NCI-H2081 treated with DMSO at 0.1 percent for 48 hours (cell line): ENCODE data around the gene AKAP7.
"Not testable (repeated sequence)": the region's sequence is repeated elsewhere in the genome, so short reads cannot be mapped to it uniquely, and the experiment has no call there.

Experiments
- DNase-seq: peaks from one replicate; lab custom pipeline; 2025; lab: John Stamatoyannopoulos, UW

AKAP7 gene

DNA sequence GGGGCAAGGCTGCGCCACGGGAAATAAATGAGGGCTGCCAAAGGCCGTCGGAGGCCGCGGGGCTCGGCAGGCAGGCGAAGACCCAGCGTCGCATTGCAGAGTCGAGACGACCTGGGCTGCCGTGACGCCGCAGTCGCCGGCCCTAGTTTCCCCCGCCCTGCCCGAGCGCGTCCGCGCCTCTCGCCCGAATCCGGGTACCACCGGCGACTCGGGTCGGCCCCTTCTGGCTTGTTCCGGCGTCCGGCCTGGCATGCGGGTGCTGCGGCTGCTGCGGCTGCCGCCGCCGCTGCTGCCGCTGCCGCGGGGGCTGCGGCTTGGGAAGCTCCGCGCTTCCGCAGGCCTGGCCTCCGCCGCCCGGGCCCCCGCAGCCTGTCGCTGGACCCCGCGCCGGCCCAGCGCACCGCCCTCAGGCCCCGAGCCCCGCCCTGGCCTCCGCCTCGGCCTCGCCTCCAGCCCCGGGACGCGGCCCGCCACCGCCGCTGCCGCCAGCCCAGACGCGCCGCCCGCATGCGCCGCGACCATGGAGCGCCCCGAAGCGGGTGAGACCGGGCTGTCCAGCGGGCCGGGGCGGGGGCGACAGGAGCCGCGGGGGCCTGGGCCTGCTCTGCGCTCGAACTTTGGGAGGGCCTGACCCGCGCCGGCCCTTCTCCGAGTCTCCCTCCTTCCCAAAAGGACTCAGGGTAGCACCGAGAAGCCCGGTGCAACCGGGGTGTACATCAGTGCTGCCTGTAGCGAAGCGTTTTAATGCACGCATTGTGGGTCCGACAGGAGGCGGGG is at the start of gene AKAP7:
AKAP7 (plus strand) TSS at position 224 of the 777 bp plus-strand sequence; CDS start at position 521, 297 bp downstream.
- DNase-seq, result no peak

DNA sequence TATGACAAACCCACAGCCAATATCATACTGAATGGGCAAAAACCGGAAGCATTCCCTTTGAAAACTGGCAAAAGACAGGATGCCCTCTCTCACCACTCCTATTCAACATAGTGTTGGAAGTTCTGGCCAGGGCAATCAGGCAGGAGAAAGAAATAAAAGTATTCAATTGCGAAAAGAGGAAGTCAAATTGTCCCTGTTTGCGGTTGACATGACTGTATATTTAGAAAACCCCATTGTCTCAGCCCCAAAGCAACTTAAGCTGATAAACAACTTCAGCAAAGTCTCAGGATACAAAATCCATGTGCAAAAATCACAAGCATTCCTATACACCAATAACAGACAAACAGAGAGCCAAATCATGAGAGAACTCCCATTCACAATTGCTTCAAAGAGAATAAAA is 44.9 kb upstream of the AKAP7 start:
- DNase-seq, result not testable (repeated sequence)

DNA sequence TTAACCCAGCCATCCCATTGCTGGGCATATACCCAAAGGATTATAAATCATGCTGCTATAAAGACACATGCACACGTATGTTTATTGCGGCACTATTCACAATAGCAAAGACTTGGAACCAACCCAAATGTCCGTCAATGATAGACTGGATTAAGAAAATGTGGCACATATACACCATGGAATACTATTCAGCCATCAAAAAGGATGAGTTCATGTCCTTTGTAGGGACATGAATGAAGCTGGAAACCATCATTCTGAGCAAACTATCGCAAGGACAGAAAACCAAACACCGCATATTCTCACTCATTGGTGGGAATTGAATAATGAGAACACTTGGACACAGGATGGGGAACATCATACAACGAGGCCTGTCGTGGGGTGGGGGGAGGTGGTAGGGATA is 43.3 kb upstream of the AKAP7 start:
- DNase-seq, result not testable (repeated sequence)

DNA sequence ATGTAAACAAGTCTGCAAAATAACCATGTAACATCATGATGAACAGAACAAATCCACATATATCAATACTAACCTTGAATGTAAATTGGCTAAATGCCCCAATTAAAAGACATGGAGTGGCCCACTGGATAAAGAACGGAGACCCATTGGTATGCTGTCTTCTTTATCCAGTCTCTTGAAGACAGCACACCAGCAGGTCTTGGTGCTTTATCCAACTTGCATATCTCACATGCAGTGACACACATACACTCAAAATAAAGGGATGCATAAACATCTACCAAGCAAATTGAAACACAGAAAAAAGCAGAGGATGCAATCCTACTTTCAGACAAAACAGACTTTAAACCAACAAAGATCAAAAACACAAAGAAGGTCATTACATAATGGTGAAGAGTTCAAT is 41.9 kb upstream of the AKAP7 start:
- DNase-seq, result no peak

DNA sequence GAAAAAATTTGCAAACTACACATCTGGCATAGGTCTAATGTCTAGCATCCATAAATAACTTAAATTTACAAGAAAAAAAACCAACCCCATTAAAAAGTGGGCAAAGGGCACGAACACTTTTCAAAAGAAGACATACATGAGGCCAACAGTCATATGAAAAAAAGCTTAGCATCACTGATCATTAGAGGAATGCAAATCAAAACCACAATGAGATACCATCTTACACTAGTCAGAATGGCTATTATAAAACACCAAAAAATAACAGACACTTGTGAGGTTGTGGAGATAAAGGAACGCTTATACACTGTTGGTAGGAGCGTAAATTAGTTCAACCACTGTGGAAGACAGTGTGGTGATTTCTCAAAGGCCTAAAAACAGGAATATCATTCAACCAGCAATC is 38.5 kb upstream of the AKAP7 start:
- DNase-seq, result no peak

DNA sequence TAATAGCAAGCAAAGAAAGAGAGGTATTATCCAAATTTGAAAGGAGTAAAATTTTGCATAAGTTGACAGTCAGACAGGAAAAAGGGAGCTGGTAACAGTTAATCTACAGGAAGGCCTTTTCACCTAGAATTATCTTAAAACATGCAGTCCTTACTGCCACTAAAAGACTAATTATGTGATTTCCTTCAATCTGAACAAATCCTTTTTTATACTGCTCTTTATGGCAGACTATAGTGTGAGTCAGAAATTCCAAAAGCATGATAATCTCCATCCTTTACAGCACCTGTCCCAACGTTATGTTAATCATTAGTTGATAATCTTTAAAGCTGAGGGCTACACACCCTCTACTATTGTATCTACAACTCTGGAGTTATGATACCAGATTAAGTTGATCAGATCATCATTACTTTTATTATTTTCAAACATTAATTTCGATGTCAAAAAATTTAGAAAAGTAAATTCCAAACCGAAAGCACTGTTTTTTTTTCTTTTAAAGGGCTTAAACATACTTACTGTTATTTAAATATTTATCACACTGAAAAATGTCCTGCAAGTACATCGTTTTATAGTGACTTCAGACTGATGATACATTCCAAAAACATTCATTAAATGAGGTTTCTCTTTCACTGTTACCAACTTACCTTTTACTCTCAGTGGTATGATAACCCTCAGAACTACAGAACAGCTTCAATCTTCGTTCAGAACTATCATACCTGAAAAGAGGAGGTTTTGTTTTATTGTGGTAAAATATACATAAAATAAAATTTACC is 33.2 kb upstream of the AKAP7 start:
- DNase-seq, result no peak

DNA sequence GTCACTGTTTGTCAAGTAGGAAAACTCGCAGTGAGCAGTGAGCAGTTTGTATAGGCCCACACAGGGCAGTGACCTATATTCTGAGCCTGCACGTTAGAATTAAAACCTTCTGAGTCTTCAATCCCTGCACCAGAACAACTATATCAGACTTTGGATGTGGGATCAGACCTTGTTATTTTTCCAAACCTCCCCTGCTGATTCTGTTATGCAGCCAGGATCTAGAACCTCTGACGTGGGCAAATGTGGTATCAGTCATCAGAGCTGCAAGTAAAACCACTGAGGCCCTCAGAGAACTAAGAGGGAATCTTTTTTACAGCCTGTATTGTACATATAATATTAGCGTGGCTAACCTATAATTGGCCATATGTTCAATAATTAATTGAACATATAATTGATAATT is 32.0 kb upstream of the AKAP7 start:
- no peak for DNase-seq

DNA sequence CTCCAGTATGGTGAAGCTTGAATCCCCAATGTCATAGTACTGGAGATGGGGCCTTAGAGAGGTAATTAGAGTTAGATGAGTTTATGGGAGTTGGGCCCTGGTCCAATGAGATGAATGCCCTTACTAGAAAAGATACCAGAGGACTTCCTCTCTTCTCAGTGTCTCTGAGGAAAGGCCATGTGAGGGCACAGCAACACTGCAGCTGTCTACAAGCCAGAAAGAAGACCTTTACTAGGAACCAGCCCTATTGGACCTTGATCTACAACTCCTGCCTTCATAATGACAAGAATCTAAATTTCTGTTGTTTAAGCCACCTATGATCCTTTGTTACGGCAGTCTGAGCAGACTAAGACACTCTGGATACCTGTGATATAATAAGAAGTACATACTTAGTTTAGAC is 31.4 kb upstream of the AKAP7 start:
- DNase-seq, result no peak

DNA sequence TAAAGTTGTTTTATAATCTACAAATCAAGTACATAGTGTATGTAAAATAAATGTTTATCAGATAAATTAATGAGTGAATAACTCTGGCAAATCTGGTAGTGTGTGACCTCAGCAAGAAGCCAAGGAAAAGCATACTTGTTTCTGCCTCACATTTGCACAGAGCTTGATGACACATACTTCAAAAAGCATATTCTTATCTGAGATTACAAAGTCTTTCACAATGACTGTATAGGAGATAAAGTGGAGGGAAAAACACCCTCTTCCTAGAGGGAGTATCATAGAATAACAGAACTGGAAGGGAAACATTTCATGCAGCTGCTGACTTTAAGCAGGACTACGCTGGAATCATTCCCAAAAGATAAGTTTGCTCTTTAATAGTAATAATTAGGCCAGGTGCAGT is 28.1 kb upstream of the AKAP7 start:
- DNase-seq, result no peak

DNA sequence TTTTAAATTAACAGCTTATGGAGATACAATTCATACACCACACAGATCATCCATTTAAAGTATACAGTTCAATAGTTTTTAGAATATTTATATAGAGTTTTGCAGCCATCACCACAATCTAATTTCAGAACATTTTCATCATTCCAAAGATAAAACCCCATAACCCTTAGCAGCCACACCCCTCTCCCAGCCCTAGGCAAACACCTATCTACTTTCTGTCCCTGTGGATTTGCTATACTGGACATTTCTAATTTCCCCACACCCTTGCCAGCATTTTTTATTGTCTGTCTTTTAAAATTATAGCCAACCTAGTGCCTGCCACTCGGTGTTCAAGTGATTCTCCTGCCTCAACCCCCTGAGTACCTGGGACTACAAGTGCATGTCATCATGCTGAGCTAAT is 23.0 kb upstream of the AKAP7 start:
- DNase-seq, result no peak

DNA sequence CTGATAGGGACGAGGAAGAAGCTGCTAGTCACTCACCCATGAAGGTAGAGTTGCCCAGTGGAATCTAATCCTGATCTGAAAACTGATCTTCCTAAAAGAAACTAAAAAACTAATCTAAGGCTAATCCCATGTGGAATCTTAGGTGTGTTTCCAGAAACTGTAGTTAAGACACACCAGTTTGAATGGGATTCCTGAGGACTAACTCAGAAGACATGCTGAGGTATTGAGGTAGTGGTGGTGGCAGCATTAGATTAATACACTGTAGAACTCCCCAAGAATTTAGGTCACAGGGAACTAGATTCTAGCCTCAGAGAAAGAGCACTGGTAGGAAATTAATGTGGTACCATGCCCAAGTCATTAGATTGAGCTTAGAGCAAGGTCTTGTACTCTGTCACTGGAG is 19.6 kb upstream of the AKAP7 start:
- DNase-seq, result no peak

DNA sequence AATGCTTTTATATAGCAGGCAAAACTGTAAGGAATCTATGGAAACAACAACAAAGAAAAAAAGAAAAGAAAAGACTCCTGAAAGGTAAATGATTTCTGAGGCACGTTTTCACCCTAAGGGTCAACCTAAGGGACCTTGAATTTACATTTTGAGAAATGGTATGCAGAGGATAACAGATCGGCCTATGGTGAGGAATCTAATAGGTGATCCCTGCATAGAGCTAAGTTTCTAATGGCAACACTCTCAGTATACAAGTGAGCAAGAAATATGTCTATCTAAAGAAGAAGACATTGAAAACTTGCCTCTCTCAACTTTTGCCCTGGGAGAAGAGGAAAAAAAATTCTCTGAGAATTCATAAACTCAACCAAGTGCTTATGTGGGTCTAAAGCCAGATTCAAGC is 18.9 kb upstream of the AKAP7 start:
- no peak for DNase-seq

DNA sequence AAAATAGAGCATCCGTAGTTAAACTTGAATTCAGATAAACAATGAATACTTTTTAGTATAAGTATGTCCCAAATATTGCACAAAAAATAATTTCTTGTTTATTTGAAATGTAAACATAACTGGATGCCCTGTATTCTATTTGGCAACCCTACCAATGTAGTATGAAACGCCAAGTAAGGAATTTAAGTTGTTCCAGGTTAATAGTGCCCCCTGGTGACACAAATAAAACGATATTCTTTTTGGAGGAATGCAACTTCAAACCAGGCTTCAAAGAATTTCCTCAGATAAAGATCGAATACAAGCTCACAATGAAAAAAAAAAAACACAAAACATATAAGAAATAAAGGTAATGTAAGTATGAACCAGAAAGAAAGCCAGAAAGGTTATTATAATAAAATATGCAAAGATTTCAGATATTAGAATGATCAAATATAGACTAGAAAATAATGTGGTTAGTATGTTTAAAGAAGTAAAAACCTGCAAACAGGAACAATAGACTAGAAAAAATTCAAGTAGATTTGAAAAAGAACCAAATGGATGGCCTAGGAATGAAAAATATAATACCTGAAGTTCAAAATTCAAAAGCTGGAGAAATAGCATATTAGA is 18.4 kb upstream of the AKAP7 start:
- DNase-seq, result no peak

DNA sequence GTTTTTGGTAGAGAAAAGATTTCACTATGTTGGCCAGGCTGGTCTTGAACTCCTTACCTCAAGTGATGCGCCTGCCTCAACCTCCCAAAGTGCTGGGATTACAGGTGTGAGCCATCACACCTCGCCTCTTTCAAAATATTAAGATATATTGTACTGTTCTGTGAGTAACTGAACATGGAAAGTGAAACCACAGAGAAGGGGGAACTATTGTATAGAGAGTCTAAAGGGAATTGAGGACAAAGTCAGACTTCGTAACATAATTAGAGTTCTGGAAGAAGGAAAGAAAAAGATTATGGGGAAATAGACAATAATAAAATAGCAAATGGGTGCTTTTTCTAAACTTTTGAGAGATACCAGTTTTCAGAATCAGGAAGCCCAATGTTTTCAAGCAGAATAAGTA is 17.4 kb upstream of the AKAP7 start:
- no peak for DNase-seq

DNA sequence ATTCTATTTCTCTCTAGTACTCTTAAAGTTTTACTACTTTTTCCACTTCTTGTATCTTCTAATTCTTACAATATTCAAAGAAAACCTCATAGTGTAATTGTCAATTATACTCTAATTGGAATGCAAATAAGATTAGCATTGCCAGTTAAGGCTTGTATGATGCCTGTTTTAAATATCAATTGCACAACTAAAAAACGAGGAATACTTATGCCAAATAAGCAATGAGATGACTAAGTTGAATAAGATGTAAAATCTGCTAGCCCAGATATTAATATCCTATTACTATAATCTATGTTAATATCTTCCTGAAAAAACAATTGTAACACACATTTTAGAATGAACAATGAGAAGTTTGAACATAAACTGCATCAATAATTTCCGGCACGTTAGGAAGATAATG is 13.3 kb upstream of the AKAP7 start:
- no peak for DNase-seq

DNA sequence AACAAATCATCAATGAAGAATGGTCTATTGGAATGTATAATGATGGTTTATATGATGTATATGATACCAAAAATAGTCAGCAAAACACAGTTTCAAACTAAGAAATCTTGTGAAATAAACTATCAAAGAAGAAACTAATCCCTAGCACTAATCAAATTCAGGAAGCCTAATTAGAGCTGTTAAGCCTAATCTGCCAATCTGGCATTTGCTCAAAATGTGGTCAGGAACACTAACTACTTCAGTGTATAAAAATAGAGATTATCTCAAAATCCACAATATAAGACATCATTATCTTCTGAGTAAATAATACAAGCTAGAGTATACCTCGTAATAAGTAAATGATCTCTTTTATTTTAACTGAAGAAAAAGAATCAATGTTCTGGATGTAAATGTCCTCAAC is 12.8 kb upstream of the AKAP7 start:
- no peak for DNase-seq

DNA sequence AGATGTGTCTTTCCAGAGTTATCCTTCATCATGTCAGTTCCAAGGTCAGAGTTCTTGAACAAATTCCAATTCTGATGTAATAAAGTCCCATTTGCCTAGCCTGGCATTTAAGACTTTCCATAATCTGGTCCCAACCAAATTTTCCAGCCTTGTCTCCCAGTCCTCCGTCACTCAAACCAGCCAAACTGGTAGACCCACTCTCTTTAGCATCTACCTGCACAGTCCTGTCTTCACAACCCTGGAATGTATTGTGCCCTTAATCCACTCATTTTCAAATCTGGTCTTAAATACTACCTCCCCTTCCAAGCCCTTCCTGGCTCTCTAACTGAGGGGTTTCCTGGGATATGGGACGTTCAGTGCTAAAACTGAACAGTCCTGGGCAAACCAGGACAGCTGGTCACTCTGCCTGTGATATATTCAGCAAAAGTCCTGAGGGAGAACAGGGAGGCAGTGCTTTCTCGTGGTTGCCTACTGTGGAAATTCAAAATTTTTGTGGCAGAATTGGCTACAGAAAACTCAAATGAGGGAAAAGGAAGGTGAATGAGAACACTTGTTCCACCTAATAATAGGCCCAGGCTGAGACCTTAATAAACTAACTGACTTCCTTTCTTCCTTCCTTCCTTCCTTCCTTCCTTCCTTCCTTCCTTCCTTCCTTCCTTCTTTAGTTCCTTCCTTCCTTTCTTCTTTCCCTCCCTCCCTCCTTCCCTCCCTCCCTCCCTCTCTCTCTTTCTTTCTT is 10.8 kb upstream of the AKAP7 start:
- DNase-seq, result no peak

DNA sequence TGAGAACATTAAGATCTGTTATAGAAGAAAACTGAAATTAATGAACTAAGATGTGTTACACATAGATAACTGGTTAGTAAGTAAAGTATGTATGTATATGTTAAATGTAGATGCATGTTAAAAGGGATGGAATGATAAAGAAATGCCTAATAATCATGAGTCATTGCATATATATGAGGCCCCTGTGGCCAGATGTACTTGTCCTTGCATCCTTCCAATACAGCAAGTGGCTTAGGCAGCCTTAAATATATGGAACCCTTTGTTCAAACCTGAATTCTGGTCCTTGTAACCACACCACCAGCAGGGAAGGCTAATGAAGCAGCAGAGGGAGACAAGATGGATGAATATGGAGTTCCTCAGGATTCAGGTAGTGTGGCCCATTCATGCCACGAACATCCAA is 9.8 kb upstream of the AKAP7 start:
- no peak for DNase-seq

DNA sequence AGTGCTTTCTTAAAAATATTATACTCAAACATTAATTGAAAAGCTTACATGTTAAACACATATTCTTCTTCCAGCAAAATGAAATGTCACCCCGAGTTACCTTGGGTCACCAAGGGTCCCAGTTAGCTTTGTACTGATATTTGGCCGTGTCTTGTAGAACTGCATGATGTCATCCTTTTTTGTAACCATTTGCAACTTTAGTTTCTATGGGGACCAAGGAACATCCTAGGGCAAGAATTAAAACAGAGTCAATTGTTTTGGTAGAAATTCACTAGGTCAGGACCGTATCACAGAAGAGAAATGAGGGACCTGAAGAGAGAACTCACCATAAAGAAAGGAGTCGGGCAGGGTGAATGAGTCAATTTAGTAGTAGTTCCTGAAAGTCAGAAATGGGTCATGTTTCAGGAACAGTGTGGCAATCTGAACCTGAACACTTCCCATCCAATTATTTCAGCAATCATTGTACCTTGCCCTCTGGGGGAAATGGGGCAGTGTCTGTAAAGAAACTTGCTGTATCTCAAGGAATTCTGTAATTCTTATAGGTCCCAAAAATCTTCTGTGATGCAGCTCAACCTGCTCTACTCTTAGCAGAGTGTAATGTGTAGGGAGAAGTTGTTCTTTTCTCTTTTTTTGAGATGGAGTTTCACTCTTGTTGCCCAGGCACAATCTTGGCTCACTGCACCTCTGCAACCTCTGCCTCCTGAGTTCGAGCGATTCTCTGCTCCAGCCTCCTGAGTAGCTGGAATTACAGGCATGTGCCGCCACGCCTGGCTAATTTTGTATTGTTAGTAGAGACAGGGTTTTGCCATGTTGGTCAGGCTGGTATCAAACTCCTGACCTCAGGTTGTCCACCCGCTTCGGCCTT is 5.3 kb upstream of the AKAP7 start:
- DNase-seq, result no peak

DNA sequence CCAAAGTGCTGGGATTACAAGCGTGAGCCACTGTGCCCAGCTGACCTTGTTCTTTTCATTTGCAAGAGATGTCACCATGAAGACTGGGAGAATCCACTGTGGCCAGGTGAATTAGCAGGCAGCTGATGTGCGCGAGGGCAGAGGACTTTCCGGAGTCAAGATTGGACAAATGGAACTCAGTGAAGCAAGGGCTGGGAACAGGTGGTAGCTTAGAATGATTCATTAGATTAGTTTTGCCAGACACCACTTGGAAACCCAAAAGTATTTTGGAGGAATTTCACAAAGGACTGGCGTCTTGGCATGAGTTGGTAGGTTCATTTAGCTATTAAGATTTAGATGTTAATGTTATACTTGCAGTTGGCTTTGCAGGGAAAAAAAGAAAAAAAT is 4.7 kb upstream of the AKAP7 start:
- no peak for DNase-seq

DNA sequence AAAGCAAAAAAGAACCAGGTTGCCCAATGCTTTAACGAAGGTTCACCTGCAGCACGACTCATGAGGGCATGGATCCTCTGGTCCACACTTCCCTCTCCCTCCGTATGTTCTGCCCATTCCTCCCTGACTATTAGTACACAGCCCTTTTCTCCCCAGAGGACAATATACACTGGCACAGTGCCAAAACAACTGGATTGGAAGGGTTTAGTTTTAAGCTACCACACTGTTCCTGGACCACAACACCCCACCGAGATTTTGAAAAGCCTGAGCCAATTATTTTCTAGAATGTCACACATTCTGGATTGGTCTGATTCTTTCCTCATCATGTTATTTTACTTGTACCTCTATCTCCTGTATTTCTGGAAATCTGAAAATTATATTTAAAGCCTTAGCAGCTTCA is 2.9 kb upstream of the AKAP7 start:
- DNase-seq, result no peak
